CD14-positive monocyte (primary cell): ENCODE measurements around the gene TNN. TPM values are rescaled to one million over a fixed set of nuclear protein-coding genes. Genes with fewer than 3 reads are reported as not detected.
A peak's percentile ranks its signal among the peaks of the same experiment; 100 is the strongest.

Source experiments
- DNase-seq, 3 donors: peaks; one replicate each; pipeline ENCODE4 v3.0.0-alpha.2; 2011 to 2022
- H2AFZ ChIP-seq: 2 replicates; pipeline ENCODE4 v1.6.0; 2012; ENCODE audit warnings: mild to moderate bottlenecking, low read depth, low read length, inconsistent platforms; ENCODE audit not compliant: insufficient read depth, poor library complexity, severe bottlenecking
- H3K27ac ChIP-seq, 2 donors: 1 replicate in 1 of 2; 2 replicates in 1 of 2; pipeline ENCODE4 v1.5.1; 2012 to 2013; ENCODE audit warnings: low read length in 2 of 2, control low read depth in 1 of 2, inconsistent platforms in 1 of 2, low read depth in 1 of 2, mild to moderate bottlenecking in 1 of 2
- H3K27me3 ChIP-seq, 2 donors: one replicate each; pipeline versions ENCODE4 v1.6.0 to v1.6.1; 2011 to 2013; ENCODE audit warnings: low read length in 2 of 2; ENCODE audit not compliant: control insufficient read depth in 2 of 2, insufficient read depth in 2 of 2
- H3K36me3 ChIP-seq, 2 donors: replicated peaks in 1 of 2; 1 replicate in 1 of 2; 2 replicates in 1 of 2; pipeline versions ENCODE4 v1.5.1 to v1.6.1; 2012 to 2013; ENCODE audit warnings: low read length in 2 of 2, control low read depth in 1 of 2, inconsistent platforms in 1 of 2, mild to moderate bottlenecking in 1 of 2; ENCODE audit not compliant: insufficient read depth in 2 of 2, control insufficient read depth in 1 of 2
- H3K4me1 ChIP-seq, 2 donors: 1 replicate in 1 of 2; 2 replicates in 1 of 2; pipeline versions ENCODE4 v1.5.1 to v1.6.1; 2012 to 2013; ENCODE audit warnings: low read length in 2 of 2, control low read depth in 1 of 2, inconsistent platforms in 1 of 2, mild to moderate bottlenecking in 1 of 2, moderate library complexity in 1 of 2; ENCODE audit not compliant: insufficient read depth in 2 of 2, control insufficient read depth in 1 of 2
- H3K4me2 ChIP-seq: replicated peaks from 2 replicates; pipeline ENCODE3; 2012; ENCODE audit warnings: low read length, moderate library complexity, mild to moderate bottlenecking; ENCODE audit not compliant: poor library complexity, severe bottlenecking; ENCODE audit errors: extremely low read depth
- H3K4me3 ChIP-seq, 3 experiments: fragments of 200-600 bp in 1 of 3; sonication (generic) in 1 of 3; replicated peaks in 1 of 3; 1 replicate in 2 of 3; 2 replicates in 1 of 3; pipeline ENCODE4 v1.5.1; 2011 to 2013; ENCODE audit warnings: low read length in 3 of 3, mild to moderate bottlenecking in 3 of 3, control low read depth in 2 of 3, low read depth in 2 of 3, inconsistent platforms in 1 of 3, moderate library complexity in 1 of 3
- H3K79me2 ChIP-seq: 2 replicates; pipeline ENCODE4 v1.6.0; 2012; ENCODE audit warnings: mild to moderate bottlenecking, control low read depth, inconsistent platforms, low read length, moderate library complexity; ENCODE audit not compliant: insufficient read depth
- H3K9ac ChIP-seq: 2 replicates; pipeline ENCODE4 v1.6.0; 2017; ENCODE audit warnings: low read length, mild to moderate bottlenecking; ENCODE audit not compliant: insufficient read depth, poor library complexity, severe bottlenecking
- H3K9me3 ChIP-seq, 2 donors: replicated peaks in 1 of 2; 1 replicate in 1 of 2; 2 replicates in 1 of 2; pipeline versions ENCODE4 v1.5.1 to v1.6.1; 2012 to 2013; ENCODE audit warnings: low read length in 2 of 2, control low read depth in 1 of 2; ENCODE audit not compliant: control insufficient read depth in 1 of 2, insufficient read depth in 1 of 2
- H4K20me1 ChIP-seq: 2 replicates; pipeline ENCODE4 v1.6.0; 2012; ENCODE audit warnings: mild to moderate bottlenecking, low read length, control low read depth, moderate library complexity; ENCODE audit not compliant: insufficient read depth
- H3K27ac Mint-ChIP-seq, 7 donors: one replicate each; pipeline ENCODE4 v1.8.0; 2020; ENCODE audit warnings: mild to moderate bottlenecking in 7 of 7, mixed read lengths in 7 of 7, moderate library complexity in 6 of 7, inconsistent platforms in 2 of 7
- H3K27me3 Mint-ChIP-seq, 3 donors: one replicate each; pipeline ENCODE4 v1.8.0; 2021 to 2022; ENCODE audit warnings: low read depth in 3 of 3, mild to moderate bottlenecking in 3 of 3, mixed read lengths in 3 of 3, moderate library complexity in 3 of 3, inconsistent platforms in 1 of 3
- H3K36me3 Mint-ChIP-seq, 2 donors: one replicate each; pipeline ENCODE4 v1.8.0; 2020; ENCODE audit warnings: mixed read lengths in 2 of 2, inconsistent platforms in 1 of 2, mild to moderate bottlenecking in 1 of 2
- H3K4me1 Mint-ChIP-seq: one replicate; pipeline ENCODE4 v1.8.0; 2020; ENCODE audit warnings: mild to moderate bottlenecking, mixed read lengths
- H3K4me3 Mint-ChIP-seq, 2 donors: one replicate each; pipeline ENCODE4 v1.8.0; 2020; ENCODE audit warnings: mild to moderate bottlenecking in 2 of 2, mixed read lengths in 2 of 2, moderate library complexity in 1 of 2
- H3K9me3 Mint-ChIP-seq, 7 donors: one replicate each; pipeline ENCODE4 v1.8.0; 2020 to 2022; ENCODE audit warnings: mixed read lengths in 7 of 7, mild to moderate bottlenecking in 6 of 7, moderate library complexity in 6 of 7, inconsistent platforms in 2 of 7
- CTCF ChIP-seq: fragments of 200-600 bp; IDR thresholded peaks from one replicate; pipeline ENCODE4 v1.8.0; 2022; ENCODE audit warnings: antibody characterized with exemption, mild to moderate bottlenecking
- WGBS: methylation state at CpG from one replicate; pipeline ENCODE4 v1.1.5; 2013; ENCODE audit warnings: missing lambda C conversion rate; ENCODE audit not compliant: insufficient coverage; 5-methylcytosine and 5-hydroxymethylcytosine counted together
- intact Hi-C, 2 donors: fragments of 100-400 bp; cut with micrococcal nuclease; formaldehyde crosslinking; loops; one replicate each; pipeline versions ENCODE4 v1.15.0 to v1.15.1; 2023
- polyA plus RNA-seq, 3 donors: library from polyadenylated mRNA; depleted of rRNA in 1 of 3; unstranded in 2 of 3; stranded (reverse) in 1 of 3; fragments of 300-500 nt in 2 of 3; fragments of >200 nt in 1 of 3; fragmentation: Illumina TruSeq in 2 of 3; gene quantifications; 1 replicate in 2 of 3; 2 replicates in 1 of 3; pipeline ENCODE4 v1.2.3, GENCODE V29; 2012 to 2021

Gene TNN
- polyA plus RNA-seq, 3 donors: not detected

DNA sequence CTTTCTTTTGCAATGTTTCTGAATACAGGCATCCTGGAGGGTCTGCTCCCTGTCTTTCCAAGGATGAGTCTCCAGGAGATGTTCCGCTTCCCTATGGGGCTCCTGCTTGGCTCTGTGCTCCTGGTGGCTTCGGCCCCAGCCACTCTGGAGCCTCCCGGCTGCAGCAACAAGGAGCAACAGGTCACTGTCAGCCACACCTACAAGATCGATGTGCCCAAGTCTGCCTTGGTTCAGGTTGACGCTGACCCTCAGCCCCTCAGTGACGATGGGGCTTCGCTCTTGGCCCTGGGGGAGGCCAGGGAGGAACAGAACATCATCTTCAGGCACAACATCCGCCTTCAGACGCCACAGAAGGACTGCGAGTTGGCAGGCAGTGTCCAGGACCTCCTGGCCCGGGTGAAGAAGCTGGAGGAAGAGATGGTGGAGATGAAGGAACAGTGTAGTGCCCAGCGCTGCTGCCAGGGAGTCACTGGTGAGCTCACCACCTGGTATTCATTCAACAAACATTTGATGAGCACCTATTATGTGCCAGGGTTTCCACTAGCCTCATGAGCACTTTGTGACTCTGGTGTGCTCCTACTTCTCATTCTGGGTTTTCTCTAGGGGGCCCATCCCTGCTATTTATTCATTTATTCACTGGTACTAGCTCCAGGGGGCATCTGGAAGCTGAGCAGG, 9.9 kb downstream of the TNN start:
- Mint-ChIP-seq H3K4me1 (peaks cover 30% of the 10 kb centered on the region), H3K27me3 (peaks cover 2 to 3% (median 2%) of the 10 kb centered on the region in 3 donors), H3K9me3 (peaks cover 0 to 1% (median 0%) of the 10 kb centered on the region in 7 donors), H3K27ac (no peak overlapping the region), H3K36me3 (no peaks in the 10 kb centered on the region), H3K4me3 (no peak overlapping the region)
- Histone ChIP-seq H3K79me2 (no peaks in the 10 kb centered on the region), H3K9ac (no peak overlapping the region), H2AFZ (peak overlapping the region; percentile 17), H3K27ac (no peak overlapping the region), H3K4me2 (no peak overlapping the region), H3K9me3 (no peaks in the 10 kb centered on the region), H3K4me3 (no peak overlapping the region), H3K27me3 (no peaks in the 10 kb centered on the region), H4K20me1 (no peaks in the 10 kb centered on the region), H3K4me1 (peaks cover 14 to 17% of the 10 kb centered on the region in 2 donors), H3K36me3 (no peaks in the 10 kb centered on the region)
- intact Hi-C loops: no loop called here
- no peak for TF ChIP-seq CTCF
- no peak for DNase-seq
- WGBS: 89% methylated on average over 12 of the region's 12 CpGs

DNA sequence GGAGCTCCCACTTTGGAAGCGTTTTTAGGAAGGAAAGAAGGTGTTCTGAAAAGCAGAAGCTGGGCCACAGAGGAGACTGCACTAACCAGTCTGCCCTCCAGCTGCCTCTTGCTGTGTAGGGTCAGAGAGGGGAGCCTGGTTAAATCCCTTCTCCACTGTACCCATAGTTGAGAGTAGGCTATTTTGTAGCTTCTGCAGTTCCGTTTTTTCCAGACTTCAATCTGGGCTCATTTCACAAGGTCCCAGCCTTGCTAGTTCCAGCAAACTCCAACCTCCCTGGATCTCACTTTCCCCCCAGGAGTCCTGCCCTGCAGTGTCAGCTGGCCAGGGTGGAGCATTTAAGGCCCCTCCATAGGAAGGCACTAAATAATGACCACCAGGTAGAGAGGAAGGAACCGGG, 11.0 kb downstream of the TNN start:
- intact Hi-C loops: no loop called here
- H3K36me3 ChIP-seq: no peaks in the 10 kb centered on the region
- peaks cover 3 to 5% of the 10 kb centered on the region in 2 donors for H3K4me1 ChIP-seq
- no peak overlapping the region for H3K9ac ChIP-seq
- H4K20me1 ChIP-seq: no peaks in the 10 kb centered on the region
- peaks cover 0 to 1% (median 0%) of the 10 kb centered on the region in 7 donors for H3K9me3 Mint-ChIP-seq
- no peak overlapping the region for H3K4me3 Mint-ChIP-seq
- peak overlapping the region in 1 of 7 donors; percentile 55 for H3K27ac Mint-ChIP-seq
- H3K79me2 ChIP-seq: no peaks in the 10 kb centered on the region
- no peaks in the 10 kb centered on the region for H3K36me3 Mint-ChIP-seq
- H3K27me3 ChIP-seq: no peaks in the 10 kb centered on the region
- H3K4me2 ChIP-seq: no peak overlapping the region
- no peak for TF ChIP-seq CTCF
- H3K4me3 ChIP-seq: no peak overlapping the region
- H3K9me3 ChIP-seq: no peaks in the 10 kb centered on the region
- DNase-seq: no peak
- peaks cover 19% of the 10 kb centered on the region for H3K4me1 Mint-ChIP-seq
- peaks cover 0 to 3% (median 2%) of the 10 kb centered on the region in 3 donors for H3K27me3 Mint-ChIP-seq
- no peak overlapping the region for H3K27ac ChIP-seq
- peak overlapping the region; percentile 38 for H2AFZ ChIP-seq
- WGBS: 71% methylated on average over 1 of the region's 3 CpGs
